HL-60 (cell line): ENCODE measurements around the gene TMEM59.

Experiments used
- CTCF ChIP-seq: IDR thresholded peaks from one replicate; pipeline ENCODE4 v1.5.1; 2011; ENCODE audit warnings: low read length, control low read depth, inconsistent platforms; ENCODE audit not compliant: insufficient read depth
- REST ChIP-seq: IDR thresholded peaks from 2 replicates; pipeline ENCODE4 v1.6.1; 2012; ENCODE audit warnings: low read depth; ENCODE audit not compliant: insufficient replicate concordance
- SPI1 ChIP-seq: IDR thresholded peaks from 2 replicates; pipeline ENCODE4 v1.6.1; 2012; ENCODE audit warnings: low read depth, mild to moderate bottlenecking, borderline replicate concordance

- no peak for TF ChIP-seq SPI1
- no peak for TF ChIP-seq CTCF
- TF ChIP-seq REST, result no peak
These were observed 50.3 kb downstream of the TMEM59 start for GRCh38 chr1:54002544-54003248.
